LHCN-M2 (cell line): ENCODE data around the gene MDH1B. TPM values are rescaled to one million over a fixed set of nuclear protein-coding genes. Genes with fewer than 3 reads are reported as not detected.
A peak's percentile ranks its signal among the peaks of the same experiment; 100 is the strongest.
"Not testable (repeated sequence)": the region's sequence is repeated elsewhere in the genome, so short reads cannot be mapped to it uniquely, and the experiment has no call there.

Experiments
- DNase-seq: peaks from one replicate; pipeline ENCODE4 v3.0.0-alpha.2; 2012; ENCODE audit warnings: low read depth
- total RNA-seq: library from RNA; depleted of rRNA; stranded (reverse); fragments of >200 nt; gene quantifications from 2 replicates; pipeline ENCODE4 v1.2.3, GENCODE V29; 2014

MDH1B gene
- total RNA-seq, 1 experiment from 2014 or later: 0.86 TPM

GRCh38 chr2:206766057-206766930 is 1.2 kb upstream of the MDH1B start:
- no peak for DNase-seq

GRCh38 chr2:206764673-206765241 is 371 bp downstream of the MDH1B start:
- no peak for DNase-seq

- DNase-seq: no peak
Measured at GRCh38 chr2:206756816-206757215, 8.3 kb downstream of the MDH1B start.

GRCh38 chr2:206740800-206741199 is 24.3 kb downstream of the MDH1B start:
- DNase-seq: no peak

GRCh38 chr2:206739271-206739670 is 25.9 kb downstream of the MDH1B start:
- no peak for DNase-seq

GRCh38 chr2:206736935-206737334 is 28.2 kb downstream of the MDH1B start:
- DNase-seq: no peak

- DNase-seq: no peak
Measured at GRCh38 chr2:206733341-206733740, 31.8 kb downstream of the MDH1B start.

- DNase-seq: peak; percentile 20
Measured at GRCh38 chr2:206728277-206729199, 36.6 kb downstream of the MDH1B start.

- DNase-seq: no peak
Measured at GRCh38 chr2:206727287-206727686, 37.8 kb downstream of the MDH1B start.

- no peak for DNase-seq
Measured at GRCh38 chr2:206723288-206723687, 41.8 kb downstream of the MDH1B start.

- DNase-seq: no peak
Measured at GRCh38 chr2:206721256-206721920, 43.7 kb downstream of the MDH1B start.

GRCh38 chr2:206718296-206718695 is 46.8 kb downstream of the MDH1B start, which contains the start of gene DYTN:
TSS of gene DYTN (minus strand) at chr2:206718396. CDS start at chr2:206718279, 117 bp downstream.
- DNase-seq: no peak

- DNase-seq: no peak
Measured at GRCh38 chr2:206716623-206717022, 48.5 kb downstream of the MDH1B start.

GRCh38 chr2:206715183-206715582 is 49.9 kb downstream of the MDH1B start:
- not testable (repeated sequence) for DNase-seq

GRCh38 chr2:206713746-206714145 is 51.4 kb downstream of the MDH1B start:
- no peak for DNase-seq

- DNase-seq: no peak
Measured at GRCh38 chr2:206708286-206708685, 56.8 kb downstream of the MDH1B start.

GRCh38 chr2:206707164-206707701 is 57.9 kb downstream of the MDH1B start:
- no peak for DNase-seq

- no peak for DNase-seq
Measured at GRCh38 chr2:206701952-206702605, 63.0 kb downstream of the MDH1B start.

- no peak for DNase-seq
Measured at GRCh38 chr2:206700156-206700555, 65.0 kb downstream of the MDH1B start.

- DNase-seq: no peak
Measured at GRCh38 chr2:206698811-206699210, 66.3 kb downstream of the MDH1B start.

- DNase-seq: no peak
Measured at GRCh38 chr2:206696910-206697309, 68.2 kb downstream of the MDH1B start.
